SK-N-SH treated with all-trans-retinoic acid at 6 μM for 48 hours (cell line): ENCODE measurements around the gene UBAP1.

ENCODE experiments used
- CSDC2 ChIP-seq: fragments of 250-450 bp; sonication (Bioruptor Pico); IDR thresholded peaks from 2 replicates; pipeline ENCODE4 v1.5.0; 2020; ENCODE audit warnings: mild to moderate bottlenecking, moderate library complexity
- ZFP30 ChIP-seq: fragments of 450-650 bp; formaldehyde crosslinking; IDR thresholded peaks from 2 replicates; pipeline ENCODE4 v1.5.0; 2022; ENCODE audit warnings: mild to moderate bottlenecking, moderate library complexity
- ZNF8 ChIP-seq: fragments of 450-650 bp; formaldehyde crosslinking; IDR thresholded peaks from 2 replicates; pipeline ENCODE4 v1.5.0; 2020; ENCODE audit warnings: mild to moderate bottlenecking, moderate library complexity
- TF ChIP-seq, protein P1 (sequence below): fragments of 250-450 bp; sonication (Bioruptor Pico); IDR thresholded peaks from 2 replicates; pipeline ENCODE4 v1.5.1; 2020; ENCODE audit warnings: low read depth, mild to moderate bottlenecking, moderate library complexity
- TF ChIP-seq, protein P2 (sequence below): fragments of 250-450 bp; sonication (Bioruptor Pico); IDR thresholded peaks from 2 replicates; pipeline ENCODE4 v1.8.0; 2020; ENCODE audit warnings: mild to moderate bottlenecking, moderate library complexity, borderline replicate concordance
- TF ChIP-seq, protein P3 (sequence below): fragments of 250-450 bp; sonication (Bioruptor Pico); IDR thresholded peaks from 2 replicates; pipeline ENCODE4 v1.5.0; 2020; ENCODE audit warnings: mild to moderate bottlenecking, moderate library complexity
- TF ChIP-seq, protein P4 (sequence below): fragments of 250-450 bp; sonication (Bioruptor Pico); IDR thresholded peaks from 2 replicates; pipeline ENCODE4 v1.5.1; 2021; ENCODE audit warnings: mild to moderate bottlenecking, moderate library complexity

DNA sequence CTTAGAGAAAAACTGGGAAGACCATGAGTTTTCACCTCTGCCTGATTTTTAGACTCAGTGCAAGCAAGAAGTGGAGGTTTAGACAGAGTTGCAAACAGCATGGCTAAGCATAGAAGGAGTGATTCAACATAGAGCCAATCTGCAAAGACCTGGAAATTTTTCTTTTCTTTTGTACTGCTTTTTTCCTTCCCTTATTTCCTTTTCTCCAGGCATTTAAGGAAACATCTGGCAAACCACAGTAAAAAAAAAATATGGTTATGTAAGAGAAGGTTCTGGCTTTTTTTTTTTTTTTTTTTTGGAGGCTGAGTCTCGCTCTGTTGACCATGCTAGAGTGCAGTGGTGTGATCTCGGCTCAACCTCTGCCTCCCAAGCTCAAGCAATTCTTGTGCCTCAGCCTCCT lies 35.7 kb upstream of the UBAP1 start:
- TF ChIP-seq, protein P1, sequence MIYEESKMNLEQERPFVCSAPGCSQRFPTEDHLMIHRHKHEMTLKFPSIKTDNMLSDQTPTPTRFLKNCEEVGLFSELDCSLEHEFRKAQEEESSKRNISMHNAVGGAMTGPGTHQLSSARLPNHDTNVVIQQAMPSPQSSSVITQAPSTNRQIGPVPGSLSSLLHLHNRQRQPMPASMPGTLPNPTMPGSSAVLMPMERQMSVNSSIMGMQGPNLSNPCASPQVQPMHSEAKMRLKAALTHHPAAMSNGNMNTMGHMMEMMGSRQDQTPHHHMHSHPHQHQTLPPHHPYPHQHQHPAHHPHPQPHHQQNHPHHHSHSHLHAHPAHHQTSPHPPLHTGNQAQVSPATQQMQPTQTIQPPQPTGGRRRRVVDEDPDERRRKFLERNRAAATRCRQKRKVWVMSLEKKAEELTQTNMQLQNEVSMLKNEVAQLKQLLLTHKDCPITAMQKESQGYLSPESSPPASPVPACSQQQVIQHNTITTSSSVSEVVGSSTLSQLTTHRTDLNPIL (CRISPR knock-in tag) = no peak
- TF ChIP-seq, protein P2, sequence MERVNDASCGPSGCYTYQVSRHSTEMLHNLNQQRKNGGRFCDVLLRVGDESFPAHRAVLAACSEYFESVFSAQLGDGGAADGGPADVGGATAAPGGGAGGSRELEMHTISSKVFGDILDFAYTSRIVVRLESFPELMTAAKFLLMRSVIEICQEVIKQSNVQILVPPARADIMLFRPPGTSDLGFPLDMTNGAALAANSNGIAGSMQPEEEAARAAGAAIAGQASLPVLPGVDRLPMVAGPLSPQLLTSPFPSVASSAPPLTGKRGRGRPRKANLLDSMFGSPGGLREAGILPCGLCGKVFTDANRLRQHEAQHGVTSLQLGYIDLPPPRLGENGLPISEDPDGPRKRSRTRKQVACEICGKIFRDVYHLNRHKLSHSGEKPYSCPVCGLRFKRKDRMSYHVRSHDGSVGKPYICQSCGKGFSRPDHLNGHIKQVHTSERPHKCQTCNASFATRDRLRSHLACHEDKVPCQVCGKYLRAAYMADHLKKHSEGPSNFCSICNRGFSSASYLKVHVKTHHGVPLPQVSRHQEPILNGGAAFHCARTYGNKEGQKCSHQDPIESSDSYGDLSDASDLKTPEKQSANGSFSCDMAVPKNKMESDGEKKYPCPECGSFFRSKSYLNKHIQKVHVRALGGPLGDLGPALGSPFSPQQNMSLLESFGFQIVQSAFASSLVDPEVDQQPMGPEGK = no peak
- no peak for TF ChIP-seq ZNF8 (CRISPR knock-in tag)
- TF ChIP-seq, protein P3, sequence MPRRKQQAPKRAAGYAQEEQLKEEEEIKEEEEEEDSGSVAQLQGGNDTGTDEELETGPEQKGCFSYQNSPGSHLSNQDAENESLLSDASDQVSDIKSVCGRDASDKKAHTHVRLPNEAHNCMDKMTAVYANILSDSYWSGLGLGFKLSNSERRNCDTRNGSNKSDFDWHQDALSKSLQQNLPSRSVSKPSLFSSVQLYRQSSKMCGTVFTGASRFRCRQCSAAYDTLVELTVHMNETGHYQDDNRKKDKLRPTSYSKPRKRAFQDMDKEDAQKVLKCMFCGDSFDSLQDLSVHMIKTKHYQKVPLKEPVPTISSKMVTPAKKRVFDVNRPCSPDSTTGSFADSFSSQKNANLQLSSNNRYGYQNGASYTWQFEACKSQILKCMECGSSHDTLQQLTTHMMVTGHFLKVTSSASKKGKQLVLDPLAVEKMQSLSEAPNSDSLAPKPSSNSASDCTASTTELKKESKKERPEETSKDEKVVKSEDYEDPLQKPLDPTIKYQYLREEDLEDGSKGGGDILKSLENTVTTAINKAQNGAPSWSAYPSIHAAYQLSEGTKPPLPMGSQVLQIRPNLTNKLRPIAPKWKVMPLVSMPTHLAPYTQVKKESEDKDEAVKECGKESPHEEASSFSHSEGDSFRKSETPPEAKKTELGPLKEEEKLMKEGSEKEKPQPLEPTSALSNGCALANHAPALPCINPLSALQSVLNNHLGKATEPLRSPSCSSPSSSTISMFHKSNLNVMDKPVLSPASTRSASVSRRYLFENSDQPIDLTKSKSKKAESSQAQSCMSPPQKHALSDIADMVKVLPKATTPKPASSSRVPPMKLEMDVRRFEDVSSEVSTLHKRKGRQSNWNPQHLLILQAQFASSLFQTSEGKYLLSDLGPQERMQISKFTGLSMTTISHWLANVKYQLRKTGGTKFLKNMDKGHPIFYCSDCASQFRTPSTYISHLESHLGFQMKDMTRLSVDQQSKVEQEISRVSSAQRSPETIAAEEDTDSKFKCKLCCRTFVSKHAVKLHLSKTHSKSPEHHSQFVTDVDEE (CRISPR knock-in tag) = no peak
- no peak for TF ChIP-seq ZFP30
- TF ChIP-seq, protein P4, sequence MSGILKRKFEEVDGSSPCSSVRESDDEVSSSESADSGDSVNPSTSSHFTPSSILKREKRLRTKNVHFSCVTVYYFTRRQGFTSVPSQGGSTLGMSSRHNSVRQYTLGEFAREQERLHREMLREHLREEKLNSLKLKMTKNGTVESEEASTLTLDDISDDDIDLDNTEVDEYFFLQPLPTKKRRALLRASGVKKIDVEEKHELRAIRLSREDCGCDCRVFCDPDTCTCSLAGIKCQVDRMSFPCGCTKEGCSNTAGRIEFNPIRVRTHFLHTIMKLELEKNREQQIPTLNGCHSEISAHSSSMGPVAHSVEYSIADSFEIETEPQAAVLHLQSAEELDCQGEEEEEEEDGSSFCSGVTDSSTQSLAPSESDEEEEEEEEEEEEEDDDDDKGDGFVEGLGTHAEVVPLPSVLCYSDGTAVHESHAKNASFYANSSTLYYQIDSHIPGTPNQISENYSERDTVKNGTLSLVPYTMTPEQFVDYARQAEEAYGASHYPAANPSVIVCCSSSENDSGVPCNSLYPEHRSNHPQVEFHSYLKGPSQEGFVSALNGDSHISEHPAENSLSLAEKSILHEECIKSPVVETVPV (CRISPR knock-in tag) = no peak
- TF ChIP-seq CSDC2 = no peak
